HG03175 (cell line): ENCODE results near the gene SPRYD4.
"Not testable (repeated sequence)": the region's sequence is repeated elsewhere in the genome, so short reads cannot be mapped to it uniquely, and the experiment has no call there.

Experiments
- ATAC-seq: cut with Tn5 transposase; IDR thresholded peaks from one replicate; pipeline ENCODE4 v1.9.1; 2021; ENCODE audit warnings: mild to moderate bottlenecking, moderate library complexity; ENCODE audit not compliant: unreplicated experiment

The SPRYD4 gene

DNA sequence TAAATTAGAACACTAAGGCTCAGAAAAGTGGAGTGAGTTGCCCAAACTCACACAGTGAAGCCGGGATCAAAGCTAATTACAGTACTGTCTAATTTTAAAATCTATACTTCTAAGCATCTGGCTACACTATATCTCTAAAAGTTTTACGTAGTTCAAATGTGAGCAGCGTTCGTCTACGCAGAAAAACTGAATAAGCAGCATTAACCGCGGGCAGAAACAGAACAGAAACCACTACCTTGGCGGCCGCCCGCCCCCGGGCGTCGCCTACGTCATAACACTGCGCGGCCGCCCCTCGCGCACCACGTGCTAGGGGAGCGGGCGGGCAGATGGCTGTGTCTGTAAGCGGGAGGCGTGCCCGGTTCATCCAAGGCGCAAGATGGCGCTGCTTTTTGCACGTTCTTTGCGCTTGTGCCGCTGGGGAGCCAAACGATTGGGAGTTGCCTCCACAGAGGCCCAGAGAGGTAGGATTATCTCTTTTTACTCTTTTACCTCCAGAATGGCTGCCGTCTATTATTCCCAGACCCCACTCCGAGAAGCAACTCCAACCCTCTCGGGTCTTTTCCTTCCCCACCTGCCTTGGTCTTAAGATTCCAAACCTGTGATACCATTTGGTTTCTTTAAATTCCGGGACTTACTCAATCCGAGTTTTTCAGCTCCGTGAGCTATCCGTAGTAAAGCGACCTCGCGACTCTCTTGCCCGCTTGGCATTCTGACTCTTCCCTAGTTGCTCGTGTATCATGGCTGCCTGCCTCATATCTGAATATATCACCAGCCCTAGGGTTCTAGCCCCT lies at the start of gene SPRYD4:
TSS of gene SPRYD4 (plus strand) at position 363 of the 791 bp plus-strand sequence. CDS start at position 377, 14 bp downstream.
- peak; percentile 90 for ATAC-seq

- ATAC-seq: no peak
Observed at GRCh38 chr12:56420411-56420810, 48.0 kb upstream of the SPRYD4 start.

GRCh38 chr12:56425193-56425592 lies 43.2 kb upstream of the SPRYD4 start:
- ATAC-seq: no peak

DNA sequence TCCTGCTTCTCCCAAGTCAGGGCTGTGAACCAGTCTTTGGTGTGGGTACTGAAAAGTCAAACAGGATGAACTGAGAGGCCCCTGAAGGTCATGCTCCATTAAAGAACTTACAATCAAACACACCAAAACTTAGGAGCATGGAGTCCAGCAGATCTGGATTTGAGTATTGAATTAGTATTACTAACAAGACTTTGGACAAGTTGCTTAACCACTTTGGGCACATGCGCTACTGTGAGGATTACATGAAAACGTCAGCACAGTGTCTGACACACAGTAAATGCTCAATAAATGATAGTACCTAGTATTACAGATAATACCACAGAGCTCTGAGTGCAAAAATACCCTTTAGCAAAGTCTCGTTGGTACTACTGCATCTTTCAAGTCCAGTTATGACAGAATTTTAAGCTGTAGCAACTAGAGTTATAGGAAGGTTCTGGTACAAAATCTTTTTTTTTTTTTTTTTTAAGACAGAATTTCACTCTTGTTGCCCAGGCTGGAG lies 42.4 kb upstream of the SPRYD4 start:
- no peak for ATAC-seq

DNA sequence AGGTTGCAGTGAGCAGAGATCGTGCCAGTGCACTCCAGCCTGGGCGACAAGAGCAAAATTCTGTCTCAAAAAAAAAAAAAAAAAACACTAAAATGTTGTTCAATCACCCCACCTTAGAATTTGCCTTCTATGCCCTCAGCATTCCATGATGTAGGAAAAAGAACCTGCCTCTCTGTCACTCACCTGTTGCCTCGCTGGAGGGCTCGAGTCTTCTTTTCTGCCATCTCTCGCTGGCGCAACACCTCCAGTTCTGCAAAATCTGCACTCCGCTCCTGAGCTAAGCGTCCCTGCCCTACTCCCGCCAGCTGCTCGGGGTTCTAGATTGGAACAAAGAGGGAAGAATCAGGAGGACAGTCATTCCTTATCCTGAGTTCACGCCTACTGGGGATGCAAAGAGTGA lies 37.1 kb upstream of the SPRYD4 start:
- no peak for ATAC-seq

DNA sequence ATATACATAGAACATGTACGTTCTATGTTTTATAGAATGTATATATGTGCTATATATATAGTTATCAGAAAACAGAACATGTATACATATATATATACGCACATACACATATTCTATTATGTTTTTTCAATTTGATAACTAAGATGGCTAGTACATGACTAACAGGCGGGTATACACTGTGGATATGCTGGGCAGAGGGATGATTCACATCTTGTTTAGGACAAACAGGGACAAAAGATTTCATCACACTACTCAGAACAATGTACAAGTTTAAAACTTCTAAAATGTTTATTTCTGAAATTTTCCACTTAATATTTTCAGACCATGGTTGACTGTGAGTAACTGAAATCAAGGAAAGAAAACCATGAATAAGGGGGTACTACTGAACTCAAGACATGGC lies 36.5 kb upstream of the SPRYD4 start:
- ATAC-seq: no peak

- no peak for ATAC-seq
Observed at GRCh38 chr12:56434828-56435227, 33.5 kb upstream of the SPRYD4 start.

- no peak for ATAC-seq
Observed at GRCh38 chr12:56437430-56438176, 30.8 kb upstream of the SPRYD4 start.

GRCh38 chr12:56443208-56443607 lies 25.2 kb upstream of the SPRYD4 start:
- ATAC-seq: not testable (repeated sequence)

DNA sequence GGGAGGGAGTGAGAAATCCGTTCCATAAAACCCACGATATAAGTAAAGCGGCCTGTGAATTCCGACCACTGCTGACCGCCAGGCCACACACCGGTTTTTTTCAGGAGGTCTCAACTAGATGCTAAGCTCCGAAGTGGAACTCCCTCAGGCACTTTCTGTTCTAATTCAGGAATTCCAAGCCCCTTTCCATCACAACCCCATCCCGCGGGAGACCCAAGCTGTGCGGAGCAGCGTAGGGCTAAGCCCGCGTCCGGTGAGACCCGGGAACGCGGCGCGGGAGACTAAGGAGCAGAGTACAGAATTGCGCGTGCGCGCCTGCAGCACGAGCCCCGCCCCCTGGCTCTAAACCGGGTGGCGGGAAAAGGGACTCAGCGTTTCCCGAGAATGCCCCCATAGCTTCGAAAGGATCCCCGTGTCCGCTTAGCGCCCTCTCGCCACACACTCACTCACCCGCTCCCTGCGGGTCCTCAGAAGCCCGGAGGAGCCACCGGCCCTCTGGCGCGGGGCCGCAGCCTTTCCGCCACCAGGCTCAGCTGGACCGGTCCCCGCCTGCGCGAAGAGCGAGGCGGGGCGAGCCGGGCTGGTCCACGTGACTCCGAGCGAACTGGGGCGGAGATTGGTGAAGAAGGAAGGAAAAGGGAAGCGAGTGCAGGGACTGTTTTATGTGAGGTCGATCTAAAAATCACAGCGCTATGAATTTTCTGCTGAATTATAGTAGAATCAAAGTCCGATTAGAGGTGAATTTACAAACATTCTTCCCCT lies 19.3 kb upstream of the SPRYD4 start, which contains the start of gene TIMELESS:
TSS of gene TIMELESS (minus strand) at position 567 of the 762 bp plus-strand sequence. CDS start 15,256 bp downstream, outside the sequence.
- peak; percentile 95 for ATAC-seq

DNA sequence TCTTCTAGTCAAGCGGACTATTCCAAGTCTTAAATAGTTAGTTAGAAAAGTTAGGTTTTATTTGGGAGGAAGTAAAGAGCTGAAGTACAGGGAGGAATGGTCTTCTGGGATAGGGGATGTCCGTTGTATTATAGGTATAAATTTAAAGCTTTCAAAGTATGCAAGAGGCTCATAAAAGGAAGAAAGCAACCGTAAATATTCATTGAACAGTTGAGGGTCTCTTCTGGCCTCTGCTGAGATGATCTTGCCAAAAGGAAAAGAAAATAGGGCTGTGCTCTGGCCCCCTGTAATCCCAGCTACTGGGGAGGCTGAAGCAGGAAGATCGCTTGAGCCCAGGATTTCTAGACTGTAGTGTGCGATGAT lies 18.8 kb upstream of the SPRYD4 start:
- ATAC-seq: no peak

GRCh38 chr12:56450241-56450640 lies 18.1 kb upstream of the SPRYD4 start:
- ATAC-seq: no peak

DNA sequence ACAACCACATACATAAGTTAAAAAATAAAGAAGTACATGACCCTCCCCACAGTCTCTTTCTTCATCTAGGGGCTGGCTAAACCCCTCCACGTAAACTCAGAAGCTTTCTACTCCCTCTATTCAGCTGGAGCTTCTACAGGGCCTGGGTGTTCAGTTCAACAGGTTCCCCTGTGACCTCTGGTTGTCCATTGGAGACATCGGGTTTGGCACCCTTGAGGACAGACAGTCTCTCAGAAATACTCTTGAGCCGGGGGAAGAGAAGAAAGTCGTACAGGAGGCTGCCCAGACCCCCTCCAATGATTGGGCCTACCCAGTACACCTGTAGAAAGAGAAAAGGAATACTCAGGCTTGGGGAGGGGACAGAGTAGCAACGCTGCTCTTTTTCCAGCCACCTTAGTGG lies 17.2 kb upstream of the SPRYD4 start:
- ATAC-seq: no peak

DNA sequence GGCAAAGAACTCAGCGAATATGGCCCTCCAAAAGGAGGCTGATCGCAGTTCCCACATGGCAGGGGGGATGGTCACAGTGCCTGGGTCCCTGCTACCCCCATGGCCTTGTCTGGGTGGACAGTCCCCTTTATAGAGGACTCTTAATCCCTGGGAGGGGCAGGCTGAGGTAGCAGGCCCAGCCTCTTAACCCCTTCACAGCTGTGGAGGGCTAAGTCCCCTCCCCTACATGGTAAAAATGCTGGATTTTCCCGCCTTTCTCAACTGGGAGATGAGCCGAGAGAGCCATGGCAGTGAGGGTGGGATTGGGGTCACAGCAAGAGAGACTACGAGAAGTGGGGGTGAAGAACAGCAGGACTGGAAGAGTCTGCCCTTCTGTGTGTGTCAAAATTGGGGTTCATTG lies 13.8 kb upstream of the SPRYD4 start, which contains the start of gene MIP:
TSS of gene MIP (minus strand) at position 101 of the 400 bp plus-strand sequence. CDS start at position 57, 44 bp downstream.
- no peak for ATAC-seq

DNA sequence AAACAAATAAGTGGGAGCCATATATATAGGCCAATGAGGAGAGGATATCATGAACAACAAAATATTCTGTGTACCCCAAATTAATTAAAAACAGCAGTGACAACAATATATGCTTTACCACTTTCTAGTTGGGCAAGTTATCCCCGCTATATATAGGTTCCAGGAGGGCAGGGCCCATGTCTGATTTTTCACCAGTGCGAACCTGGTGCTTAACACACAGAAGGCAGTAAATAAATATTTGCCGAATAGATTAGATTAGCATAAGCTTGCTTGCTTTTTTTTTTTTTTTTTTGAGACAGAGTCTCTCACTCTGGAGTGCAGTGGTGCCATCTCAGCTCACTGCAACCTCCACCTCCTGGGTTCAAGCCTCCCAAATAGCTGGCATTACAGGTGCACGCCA lies 10.6 kb upstream of the SPRYD4 start:
- no peak for ATAC-seq

DNA sequence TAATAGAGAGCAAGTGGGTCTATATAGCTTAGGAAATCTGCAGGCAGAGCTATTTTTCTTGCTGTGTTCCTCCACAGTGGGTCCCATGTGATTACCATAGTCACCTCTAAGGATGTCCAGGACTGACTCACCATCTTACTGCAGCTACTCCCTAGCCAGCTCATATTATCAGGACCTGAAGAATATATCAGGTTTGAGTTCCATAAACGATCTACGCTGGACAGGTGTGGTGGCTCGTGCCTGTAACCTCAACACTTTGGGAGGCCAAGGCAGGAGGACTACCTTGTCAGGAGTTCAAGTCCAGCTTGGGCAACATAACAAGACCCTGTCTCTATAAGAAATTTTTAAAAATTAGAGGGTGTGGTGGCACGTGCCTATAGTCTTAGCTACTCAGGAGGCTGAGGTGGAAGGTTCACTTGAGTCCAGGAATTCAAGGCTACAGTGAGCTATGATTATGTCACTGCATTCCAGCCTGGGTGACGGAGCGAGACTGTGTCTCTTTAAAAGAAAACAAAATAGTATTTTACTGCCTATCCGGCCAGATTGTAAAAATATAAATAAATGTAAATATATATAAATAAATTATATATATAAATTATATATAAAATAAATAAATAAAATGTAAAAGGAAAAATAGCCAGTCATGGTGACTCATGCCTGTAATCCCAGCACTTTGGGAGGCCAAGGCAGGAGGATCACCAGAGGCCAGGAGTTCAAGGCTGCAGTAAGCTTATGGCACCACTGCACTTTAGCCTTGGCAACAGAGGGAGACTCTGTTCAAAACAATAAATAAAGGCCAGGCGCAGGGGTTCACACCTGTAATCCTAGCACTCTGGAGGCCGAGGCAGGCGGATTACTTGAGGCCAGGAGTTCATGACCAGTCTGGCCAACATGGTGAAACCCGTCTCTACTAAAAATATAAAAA lies 6.9 kb upstream of the SPRYD4 start:
- no peak for ATAC-seq

DNA sequence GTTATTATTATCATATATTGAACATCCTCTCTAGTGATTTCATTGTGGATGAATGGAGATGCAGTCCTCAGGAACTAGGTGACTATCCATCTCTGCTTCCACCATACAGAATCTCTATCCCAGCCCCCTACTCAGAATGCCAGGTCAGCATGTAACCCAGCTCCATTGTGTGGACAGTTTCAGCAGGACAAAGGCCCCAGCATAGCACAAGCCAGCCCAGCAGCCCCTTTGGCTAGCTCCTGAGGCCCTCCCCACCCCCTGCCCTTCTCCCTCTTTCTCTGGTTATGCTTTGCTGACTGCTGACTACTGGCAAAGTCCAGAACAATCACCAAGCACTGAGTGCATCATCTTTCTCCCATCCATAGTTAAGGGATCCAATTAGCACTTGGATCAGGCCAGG lies 5.8 kb upstream of the SPRYD4 start:
- ATAC-seq: no peak

GRCh38 chr12:56469007-56469930 lies 891 bp downstream of the SPRYD4 start:
- ATAC-seq: no peak

DNA sequence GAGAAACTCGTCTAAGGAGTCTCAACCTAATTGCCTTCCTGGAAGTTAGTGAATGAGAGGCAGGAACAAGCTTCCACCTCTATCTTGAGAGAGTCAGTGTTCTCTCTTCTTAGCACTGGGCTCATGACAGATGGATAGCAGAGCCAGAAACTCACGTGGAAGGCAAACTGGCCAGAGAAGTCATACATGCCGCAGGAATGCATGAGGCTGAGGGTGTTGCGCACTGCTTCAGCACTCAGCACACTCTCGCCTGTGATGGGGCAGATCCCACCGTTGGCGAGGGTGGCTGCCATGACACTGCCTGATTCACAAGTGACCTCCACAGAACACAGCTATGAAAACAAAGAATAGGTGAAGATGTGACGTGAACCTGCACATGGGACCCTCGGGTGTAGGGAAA lies 6.0 kb downstream of the SPRYD4 start:
- ATAC-seq: no peak
